ACC112 (cell line): Measurements from ENCODE around the gene ASCC1.
"Not testable (repeated sequence)": the region's sequence is repeated elsewhere in the genome, so short reads cannot be mapped to it uniquely, and the experiment has no call there.

Source experiments
- H2AFZ ChIP-seq: fragments of 200-600 bp; sonication (generic); one replicate; pipeline ENCODE4 v1.6.0; 2017; ENCODE audit warnings: antibody characterized with exemption, low read length; ENCODE audit not compliant: unreplicated experiment
- H3K27ac ChIP-seq: fragments of 200-600 bp; sonication (generic); 2 replicates; pipeline ENCODE4 v1.5.1; 2014; ENCODE audit warnings: low read depth, mild to moderate bottlenecking, antibody characterized with exemption, low read length, moderate library complexity
- H3K27me3 ChIP-seq: fragments of 200-600 bp; sonication (generic); 2 replicates; pipeline ENCODE4 v1.6.1; 2014; ENCODE audit warnings: mild to moderate bottlenecking, antibody characterized with exemption, low read length, moderate library complexity, mixed read lengths; ENCODE audit not compliant: insufficient read depth
- H3K36me3 ChIP-seq: fragments of 200-600 bp; sonication (generic); 2 replicates; pipeline ENCODE4 v1.6.1; 2016; ENCODE audit warnings: mild to moderate bottlenecking, antibody characterized with exemption, low read length, moderate library complexity, mixed read lengths; ENCODE audit not compliant: insufficient read depth
- H3K4me1 ChIP-seq: fragments of 200-600 bp; sonication (generic); one replicate; pipeline ENCODE4 v1.6.1; 2016; ENCODE audit warnings: low read length, mixed read lengths; ENCODE audit not compliant: insufficient read depth, unreplicated experiment, control insufficient read depth
- H3K4me3 ChIP-seq: fragments of 200-600 bp; sonication (generic); 2 replicates; pipeline ENCODE4 v1.5.1; 2014; ENCODE audit warnings: mild to moderate bottlenecking, low read depth, low read length
- H3K79me2 ChIP-seq: fragments of 200-600 bp; sonication (generic); one replicate; pipeline ENCODE4 v1.6.0; 2016; ENCODE audit warnings: low read length; ENCODE audit not compliant: control insufficient read depth, unreplicated experiment, insufficient read depth

The ASCC1 gene

DNA sequence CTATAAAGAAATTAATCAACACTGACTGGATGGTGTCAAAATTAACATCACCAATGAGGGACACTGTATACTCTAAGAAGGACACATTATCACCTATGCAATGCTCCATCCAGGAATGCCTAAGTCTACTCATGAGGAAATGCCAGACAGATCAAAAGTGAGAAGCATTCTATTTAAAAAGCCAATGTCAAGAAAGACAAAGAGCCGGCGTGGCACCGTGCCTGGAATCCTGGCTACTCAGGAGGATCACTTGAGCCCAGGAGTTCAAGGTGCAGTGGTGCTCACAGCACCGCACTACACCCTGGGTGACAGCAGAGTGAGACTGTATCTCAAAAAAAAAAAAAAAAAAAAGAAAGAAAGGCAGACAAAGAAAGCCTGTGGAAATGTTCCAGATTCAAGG lies 45.8 kb downstream of the ASCC1 start:
- Histone ChIP-seq H2AFZ (no peak overlapping the region), H3K27ac (peak overlapping the region; percentile 9; the same call in 1 of the 2 replicates), H3K36me3 (no peaks in the 10 kb centered on the region), H3K4me1 (peaks cover 40% of the 10 kb centered on the region), H3K27me3 (no peaks in the 10 kb centered on the region), H3K79me2 (no peaks in the 10 kb centered on the region), H3K4me3 (no peak overlapping the region)

DNA sequence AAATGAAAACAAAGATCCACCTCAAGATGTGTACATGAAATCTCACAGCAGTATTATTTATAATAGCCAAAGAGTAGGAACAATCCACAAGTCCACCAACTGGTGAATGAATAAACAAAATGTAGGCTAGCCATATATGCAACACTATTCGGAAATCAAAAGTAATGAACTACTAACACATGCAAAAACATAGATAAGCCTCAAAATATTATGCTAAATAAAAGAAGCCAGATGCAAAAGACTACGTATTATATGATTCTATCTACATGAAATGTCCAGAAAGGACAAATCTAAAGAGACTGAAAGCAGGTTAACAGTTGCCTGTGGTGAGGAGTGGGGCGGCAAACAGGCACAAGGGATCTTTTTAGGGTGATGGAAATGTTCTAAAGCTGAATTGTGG lies 49.0 kb downstream of the ASCC1 start:
- no peak overlapping the region for H2AFZ ChIP-seq
- H3K4me3 ChIP-seq: no peak overlapping the region
- no peak overlapping the region for H3K27ac ChIP-seq
- H3K27me3 ChIP-seq: no peaks in the 10 kb centered on the region
- H3K4me1 ChIP-seq: peaks cover 24% of the 10 kb centered on the region
- H3K79me2 ChIP-seq: no peaks in the 10 kb centered on the region
- H3K36me3 ChIP-seq: no peaks in the 10 kb centered on the region

DNA sequence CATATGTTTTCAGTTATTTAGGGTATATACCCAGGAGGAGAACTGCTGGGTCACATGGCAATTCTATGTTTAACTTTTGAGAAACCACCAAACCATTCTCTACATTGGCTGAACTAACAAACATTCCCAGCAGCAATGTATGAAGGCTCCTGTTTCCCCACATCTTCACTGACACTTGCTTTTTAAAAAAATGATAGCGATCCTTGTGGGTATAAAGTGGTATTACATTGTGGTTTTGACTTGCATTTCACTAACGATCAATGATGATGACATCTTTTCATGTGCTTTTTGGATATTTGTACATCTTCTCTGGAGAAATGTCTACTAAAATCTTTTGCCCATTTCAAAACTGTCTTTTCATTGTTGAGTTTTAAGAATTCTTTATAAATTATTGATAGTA lies 51.5 kb downstream of the ASCC1 start:
- H3K4me1 ChIP-seq: peaks cover 7% of the 10 kb centered on the region
- no peaks in the 10 kb centered on the region for H3K79me2 ChIP-seq
- H2AFZ ChIP-seq: no peak overlapping the region
- H3K27ac ChIP-seq: no peak overlapping the region
- H3K4me3 ChIP-seq: no peak overlapping the region
- H3K27me3 ChIP-seq: no peaks in the 10 kb centered on the region
- H3K36me3 ChIP-seq: no peaks in the 10 kb centered on the region

DNA sequence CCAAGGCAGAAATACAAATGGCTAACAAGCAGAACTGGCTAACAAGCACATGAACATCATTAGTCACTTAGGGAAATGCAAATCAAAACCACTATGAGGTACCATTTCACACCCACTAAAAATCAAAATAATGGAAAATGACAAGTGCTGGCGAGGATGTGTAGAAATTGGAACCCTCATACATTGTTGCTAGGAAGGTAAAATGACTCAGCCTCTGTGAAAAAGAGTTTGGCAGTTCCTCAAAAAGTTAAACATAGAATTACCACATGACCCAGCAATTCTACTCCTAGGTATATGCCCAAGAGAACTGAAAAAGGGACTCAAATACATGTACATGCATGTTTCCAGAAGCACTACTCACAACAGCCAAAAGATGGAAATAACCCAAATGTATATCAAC lies 53.1 kb downstream of the ASCC1 start:
- Histone ChIP-seq H3K27ac (no peak overlapping the region), H3K36me3 (no peaks in the 10 kb centered on the region), H3K4me1 (peaks cover 7% of the 10 kb centered on the region), H3K79me2 (no peaks in the 10 kb centered on the region), H3K27me3 (no peaks in the 10 kb centered on the region), H3K4me3 (no peak overlapping the region), H2AFZ (no peak overlapping the region)

DNA sequence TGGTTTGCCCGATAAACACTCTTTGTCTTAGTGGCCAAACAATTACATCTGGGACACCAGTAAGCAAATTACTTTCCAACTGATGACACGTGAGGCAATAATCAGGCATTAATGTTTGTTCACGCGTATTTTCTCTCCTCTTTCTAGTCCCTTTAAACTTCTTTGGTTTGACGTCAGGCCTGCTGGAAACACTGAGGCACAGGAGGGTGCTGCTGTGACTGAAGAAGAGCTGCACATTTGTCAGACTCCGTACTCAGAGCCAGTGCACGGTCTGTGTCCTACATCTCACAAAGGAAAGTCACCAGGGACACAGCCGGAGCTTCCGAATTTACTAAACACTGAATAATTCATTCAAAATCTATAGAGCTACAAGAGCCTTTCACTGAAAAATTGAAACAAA lies 57.9 kb downstream of the ASCC1 start:
- Histone ChIP-seq H2AFZ (no peak overlapping the region), H3K4me1 (peaks cover 6% of the 10 kb centered on the region), H3K4me3 (no peak overlapping the region), H3K79me2 (no peaks in the 10 kb centered on the region), H3K27me3 (no peaks in the 10 kb centered on the region), H3K36me3 (no peaks in the 10 kb centered on the region), H3K27ac (no peak overlapping the region)

DNA sequence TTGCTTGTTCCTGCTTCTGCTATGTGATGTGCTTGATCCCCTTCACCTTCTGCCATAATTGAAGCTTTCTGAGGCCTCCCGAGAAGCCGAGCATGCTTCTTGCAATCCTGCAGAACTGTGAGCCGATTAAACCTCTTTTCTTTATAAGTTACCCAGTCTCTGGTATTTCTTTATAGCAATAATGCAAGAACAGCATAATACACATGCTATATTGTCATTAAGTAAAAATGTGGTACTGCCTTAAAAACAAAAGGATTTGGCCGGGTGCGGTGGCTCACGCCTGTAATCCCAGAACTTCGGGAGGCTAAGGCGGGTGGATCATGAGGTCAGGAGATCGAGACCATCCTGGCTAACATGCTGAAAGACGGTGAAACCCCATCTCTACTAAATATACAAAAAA lies 59.9 kb downstream of the ASCC1 start:
- no peak overlapping the region for H2AFZ ChIP-seq
- no peaks in the 10 kb centered on the region for H3K36me3 ChIP-seq
- no peaks in the 10 kb centered on the region for H3K79me2 ChIP-seq
- no peaks in the 10 kb centered on the region for H3K4me1 ChIP-seq
- H3K4me3 ChIP-seq: no peak overlapping the region
- no peak overlapping the region for H3K27ac ChIP-seq
- no peaks in the 10 kb centered on the region for H3K27me3 ChIP-seq

DNA sequence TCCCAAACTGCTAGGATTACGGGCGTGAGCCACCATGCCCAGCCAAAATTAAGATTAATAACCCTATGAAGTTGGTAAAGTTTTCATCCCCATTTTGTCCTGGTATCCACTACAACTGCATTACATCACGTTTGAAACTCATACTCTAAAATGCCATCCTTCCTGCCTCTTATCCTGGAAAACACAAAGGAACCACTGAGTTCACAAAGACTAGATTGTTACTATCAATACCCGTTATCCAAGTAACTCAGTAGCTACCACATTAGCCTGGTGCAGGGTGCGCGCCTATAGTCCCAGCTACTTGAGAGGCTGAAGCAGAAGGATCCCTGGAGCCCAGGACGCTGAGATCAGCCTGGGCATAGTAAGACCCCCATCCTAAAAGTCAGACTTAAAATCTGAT lies 63.8 kb downstream of the ASCC1 start:
- Histone ChIP-seq H3K27me3 (no peaks in the 10 kb centered on the region), H3K4me3 (no peak overlapping the region), H3K79me2 (no peaks in the 10 kb centered on the region), H3K27ac (no peak overlapping the region), H3K4me1 (no peaks in the 10 kb centered on the region), H2AFZ (no peak overlapping the region), H3K36me3 (no peaks in the 10 kb centered on the region)

DNA sequence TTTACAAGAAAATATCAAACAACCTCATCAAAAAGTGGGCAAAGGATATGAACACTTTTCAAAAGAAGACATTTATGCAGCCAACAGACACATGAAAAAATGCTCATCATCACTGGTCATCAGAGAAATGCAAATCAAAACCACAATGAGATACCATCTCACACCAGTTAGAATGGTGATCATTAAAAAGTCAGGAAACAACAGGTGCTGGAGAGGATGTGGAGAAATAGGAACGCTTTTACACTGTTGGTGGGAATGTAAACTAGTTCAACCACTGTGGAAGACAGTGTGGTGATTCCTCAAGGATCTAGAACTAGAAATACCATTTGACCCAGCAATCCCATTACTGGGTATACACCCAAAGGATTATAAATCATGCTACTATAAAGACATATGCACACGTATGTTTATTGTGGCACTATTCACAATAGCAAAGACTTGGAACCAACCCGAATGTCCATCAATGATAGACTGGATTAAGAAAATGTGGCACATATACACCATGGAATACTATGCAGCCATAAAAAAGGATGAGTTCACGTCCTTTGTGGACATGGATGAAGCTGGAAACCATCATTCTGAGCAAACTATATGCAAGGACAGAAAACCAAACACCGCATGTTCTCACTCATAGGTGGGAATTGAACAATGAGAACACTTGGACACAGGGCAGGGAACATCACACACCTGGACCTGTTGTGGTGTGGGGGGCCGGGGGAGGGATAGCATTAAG lies 65.2 kb downstream of the ASCC1 start:
- not testable (repeated sequence) for H3K4me1 ChIP-seq, H3K36me3 ChIP-seq, H2AFZ ChIP-seq, H3K4me3 ChIP-seq, H3K79me2 ChIP-seq, H3K27ac ChIP-seq, H3K27me3 ChIP-seq

DNA sequence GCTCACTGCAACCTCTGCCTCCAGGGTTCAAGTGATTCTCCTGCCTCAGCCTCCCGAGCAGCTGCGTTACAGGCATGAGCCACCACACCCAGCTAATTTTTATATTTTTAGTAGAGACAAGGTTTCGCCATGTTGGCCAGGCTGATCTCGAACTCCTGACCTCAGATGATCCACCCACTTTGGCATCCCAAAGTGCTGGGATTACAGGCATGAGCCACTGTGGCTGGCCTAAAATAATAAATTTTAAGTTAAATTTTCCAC lies 68.8 kb downstream of the ASCC1 start:
- not testable (repeated sequence) for H3K4me1 ChIP-seq, H2AFZ ChIP-seq, H3K4me3 ChIP-seq, H3K27me3 ChIP-seq, H3K27ac ChIP-seq, H3K79me2 ChIP-seq, H3K36me3 ChIP-seq

DNA sequence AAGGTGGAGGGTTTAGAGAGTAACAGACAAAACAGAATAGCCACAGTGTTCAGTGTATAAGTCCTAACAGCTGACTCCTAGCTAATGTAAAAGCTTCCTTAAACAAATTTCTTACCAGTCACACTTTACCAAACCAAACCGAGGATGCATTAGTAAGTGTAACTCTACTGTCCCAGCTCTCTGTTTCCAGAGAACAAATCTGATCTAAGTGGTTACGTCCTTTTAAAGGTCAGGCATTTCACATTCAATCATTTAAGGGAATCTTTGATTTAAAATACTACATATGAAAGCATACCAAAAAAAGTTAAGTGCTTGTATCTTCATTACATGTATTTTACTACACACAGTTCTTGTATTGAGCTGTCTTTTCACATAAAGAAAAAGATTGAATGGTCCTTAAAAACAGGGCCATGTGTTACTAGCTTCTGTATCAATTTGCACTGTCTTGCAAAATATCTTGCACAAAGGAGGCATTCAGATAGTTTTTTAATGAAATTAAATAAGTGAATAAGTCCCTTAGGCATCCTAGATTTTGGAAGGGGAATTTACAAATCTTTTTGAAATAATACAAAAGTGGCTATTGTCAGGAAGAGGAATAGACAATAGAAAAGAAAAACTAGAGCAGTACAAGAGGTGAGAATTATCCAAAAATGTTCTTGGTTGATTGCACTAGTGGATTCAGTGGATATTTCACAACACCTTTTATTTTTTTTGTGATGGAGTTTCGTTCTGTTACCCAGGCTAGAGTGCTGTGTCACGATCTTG lies 69.3 kb downstream of the ASCC1 start:
- Histone ChIP-seq H3K27me3 (no peaks in the 10 kb centered on the region), H3K36me3 (no peaks in the 10 kb centered on the region), H3K27ac (no peak overlapping the region)

DNA sequence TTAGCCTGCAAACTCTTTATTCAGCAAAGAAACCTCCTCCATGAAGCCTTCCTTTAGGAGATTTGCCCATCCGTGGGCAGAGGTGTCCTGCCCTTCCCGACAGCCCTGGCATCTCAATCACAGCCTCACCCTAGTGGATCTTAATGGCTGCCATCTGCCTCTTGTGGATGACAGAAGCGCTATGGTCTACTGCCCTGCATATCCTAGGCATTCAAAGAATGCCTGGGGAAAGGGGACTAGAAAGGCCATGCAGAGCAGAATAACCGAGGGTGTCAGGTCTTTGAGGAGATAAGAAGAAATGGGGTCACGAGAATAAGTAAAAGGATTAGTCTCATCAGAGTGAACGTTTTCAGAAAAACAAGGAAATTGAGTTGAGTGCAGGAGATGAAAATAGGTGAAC lies 70.0 kb downstream of the ASCC1 start:
- Histone ChIP-seq H2AFZ (no peak overlapping the region), H3K4me3 (no peak overlapping the region), H3K27ac (no peak overlapping the region)

More for the DNA sequence above, 69.3 kb downstream of the ASCC1 start:
- H3K79me2 ChIP-seq: no peaks in the 10 kb centered on the region
- H3K4me3 ChIP-seq: no peak overlapping the region
- H3K4me1 ChIP-seq: no peaks in the 10 kb centered on the region
- no peak overlapping the region for H2AFZ ChIP-seq

More for the DNA sequence above, 70.0 kb downstream of the ASCC1 start:
- Histone ChIP-seq H3K79me2 (no peaks in the 10 kb centered on the region), H3K4me1 (no peaks in the 10 kb centered on the region), H3K27me3 (no peaks in the 10 kb centered on the region), H3K36me3 (no peaks in the 10 kb centered on the region)
